HG02938 (cell line): ENCODE measurements around the gene ADGRD1.

Experiments
- ATAC-seq: cut with Tn5 transposase; IDR thresholded peaks from one replicate; pipeline ENCODE4 v1.9.1; 2021; ENCODE audit warnings: mild to moderate bottlenecking, moderate library complexity; ENCODE audit not compliant: unreplicated experiment

ADGRD1 gene

DNA sequence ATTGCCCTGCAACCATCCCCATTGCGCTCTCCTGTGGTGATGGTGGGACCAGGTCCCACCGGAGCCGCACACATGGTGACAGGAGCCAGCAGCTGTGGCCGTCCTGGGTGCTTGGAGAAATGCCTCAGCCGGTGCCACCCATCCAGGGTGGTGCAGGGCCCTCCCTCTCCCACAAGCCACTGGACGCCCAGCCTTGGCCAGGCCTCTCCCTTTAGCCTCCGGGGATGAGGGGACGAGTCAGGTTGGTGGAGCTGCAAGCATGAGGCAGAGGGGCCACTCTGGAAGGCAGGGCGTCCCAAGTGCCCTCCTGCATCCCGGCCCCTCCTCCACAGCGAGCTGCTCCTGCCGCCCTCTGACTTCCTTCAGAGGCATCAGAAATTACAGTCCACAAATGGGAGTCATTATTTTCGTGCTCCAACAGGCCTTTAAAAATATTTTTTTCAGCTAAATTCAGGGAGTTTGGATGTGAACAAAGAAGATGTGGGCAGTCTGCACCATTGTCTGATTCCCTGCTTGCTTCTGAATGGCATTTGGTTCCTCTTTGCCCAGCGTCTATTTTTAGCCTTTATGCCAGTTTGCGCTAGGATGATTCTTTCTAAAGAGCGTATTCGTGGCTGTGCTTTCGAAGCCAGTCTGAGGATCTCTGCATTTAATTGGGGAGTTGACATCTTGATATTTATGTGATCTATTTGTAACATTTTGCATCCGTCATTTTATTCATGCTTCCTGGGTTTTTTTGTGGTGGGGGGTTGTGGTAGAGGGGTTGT lies 189.4 kb downstream of the ADGRD1 start:
- ATAC-seq: no peak

DNA sequence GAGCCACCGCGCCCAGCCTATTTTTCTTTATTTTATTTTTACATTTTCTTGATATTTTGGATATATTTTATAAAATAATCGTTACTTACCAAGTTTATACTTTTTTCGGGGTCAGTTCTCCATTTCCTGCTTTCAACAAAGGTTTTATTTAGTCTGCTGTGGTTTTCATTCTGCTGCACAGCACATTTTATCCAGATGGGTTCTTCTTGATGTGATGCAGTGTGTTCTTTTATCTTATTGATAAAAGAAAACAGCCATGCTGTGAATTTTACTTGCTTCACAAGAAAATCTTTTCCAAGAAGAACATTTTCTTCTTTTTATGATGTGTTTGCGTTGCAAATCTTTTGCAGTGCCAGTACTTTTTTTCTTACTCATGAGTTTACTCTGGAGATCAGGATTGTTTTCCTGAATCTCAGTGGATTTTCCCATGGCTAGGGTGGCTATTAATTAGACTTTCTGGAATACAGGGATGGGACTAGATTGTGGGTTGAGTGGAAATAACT lies 192.5 kb downstream of the ADGRD1 start:
- no peak for ATAC-seq

DNA sequence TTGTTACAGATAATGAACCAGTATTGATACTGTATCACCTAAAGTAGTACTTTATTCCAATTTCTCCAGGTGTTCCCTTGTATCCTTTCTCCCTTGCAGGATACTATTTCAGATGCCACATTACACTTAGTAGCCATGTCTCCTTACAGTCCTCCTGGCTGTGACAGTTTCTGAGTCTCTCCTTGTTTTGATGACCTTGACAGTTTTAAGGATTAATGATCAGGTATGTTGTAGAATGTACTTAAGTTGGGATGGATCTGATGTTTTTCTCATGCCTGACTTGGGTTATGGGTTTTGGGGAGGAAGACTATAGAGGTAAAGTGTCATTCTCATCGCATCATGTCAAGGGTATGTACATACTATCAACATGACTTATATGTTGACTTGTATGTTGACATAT lies 193.6 kb downstream of the ADGRD1 start:
- ATAC-seq: no peak

DNA sequence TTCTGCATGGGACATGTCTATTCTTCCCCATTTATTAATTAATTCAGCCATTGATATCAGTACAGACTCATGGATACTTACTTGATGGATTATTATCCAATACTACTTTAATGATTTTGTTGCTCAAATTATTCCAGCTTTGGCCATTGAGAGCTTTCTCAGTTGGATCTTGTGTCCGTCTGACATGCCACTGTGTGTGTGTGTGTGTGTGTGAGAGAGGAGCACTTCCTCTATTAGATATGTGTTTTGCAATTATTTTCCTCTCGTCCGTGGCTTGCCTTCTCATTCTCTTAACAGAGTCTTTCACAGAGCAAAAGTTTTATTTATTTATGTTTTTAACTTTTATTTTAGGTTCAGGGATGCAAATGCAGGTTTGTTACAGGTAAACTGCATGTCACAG lies 194.2 kb downstream of the ADGRD1 start:
- ATAC-seq: no peak

DNA sequence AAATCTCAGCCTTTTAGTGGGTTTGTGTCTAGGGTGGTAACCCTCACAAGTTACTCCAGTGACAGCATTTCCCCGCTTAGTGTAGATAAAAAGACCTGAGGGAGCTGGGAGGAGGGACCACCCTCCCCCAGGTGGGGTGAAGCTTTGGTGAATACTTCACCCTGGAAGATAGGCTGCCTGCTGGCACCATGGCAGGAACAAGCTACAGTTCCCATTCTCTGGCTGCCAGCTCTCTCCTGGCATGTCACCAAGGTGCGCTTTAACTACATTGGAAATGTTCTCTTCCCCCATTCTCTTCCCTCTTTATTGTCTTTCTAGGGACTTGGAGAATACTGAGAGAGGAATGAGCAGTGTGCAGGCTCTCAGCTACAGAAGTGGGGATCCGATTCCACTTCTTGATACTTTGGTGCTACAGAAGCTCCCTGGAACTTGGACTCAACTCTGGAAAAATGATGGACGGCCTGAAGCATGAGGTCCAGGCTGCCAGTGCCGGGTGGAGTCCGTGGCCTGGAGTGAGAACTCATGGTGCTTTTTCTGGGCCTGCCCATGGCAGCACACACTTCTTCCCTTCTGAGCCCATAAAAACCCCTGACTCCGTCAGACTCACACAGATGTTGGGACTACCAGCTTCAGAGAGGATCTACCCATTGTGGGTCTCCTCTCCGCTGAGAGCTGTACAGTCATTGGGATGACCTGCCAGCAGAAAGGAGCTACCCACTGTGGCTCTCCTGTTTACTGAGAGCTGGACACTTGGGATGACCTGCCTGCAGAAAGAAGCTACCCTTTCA lies 198.0 kb downstream of the ADGRD1 start:
- ATAC-seq: no peak

DNA sequence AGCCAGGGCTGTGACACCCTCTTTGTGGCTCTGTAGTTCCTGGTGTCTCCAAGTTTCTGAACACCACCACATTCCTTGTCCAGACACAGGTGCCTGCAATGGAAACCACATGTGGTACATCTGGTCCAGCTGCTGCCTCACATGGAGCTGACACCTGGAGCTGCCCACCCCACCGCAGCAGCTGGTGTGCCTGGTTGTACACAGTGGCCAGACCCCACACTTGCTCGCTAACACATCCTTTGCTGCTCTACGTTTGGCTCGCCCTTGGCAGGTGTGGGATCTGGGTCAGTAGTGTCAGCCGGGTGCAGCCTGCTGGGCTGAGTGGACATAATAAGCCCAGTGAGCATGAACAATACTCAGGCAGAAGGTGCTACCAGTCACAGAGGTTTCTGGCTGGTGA lies 198.9 kb downstream of the ADGRD1 start:
- no peak for ATAC-seq

DNA sequence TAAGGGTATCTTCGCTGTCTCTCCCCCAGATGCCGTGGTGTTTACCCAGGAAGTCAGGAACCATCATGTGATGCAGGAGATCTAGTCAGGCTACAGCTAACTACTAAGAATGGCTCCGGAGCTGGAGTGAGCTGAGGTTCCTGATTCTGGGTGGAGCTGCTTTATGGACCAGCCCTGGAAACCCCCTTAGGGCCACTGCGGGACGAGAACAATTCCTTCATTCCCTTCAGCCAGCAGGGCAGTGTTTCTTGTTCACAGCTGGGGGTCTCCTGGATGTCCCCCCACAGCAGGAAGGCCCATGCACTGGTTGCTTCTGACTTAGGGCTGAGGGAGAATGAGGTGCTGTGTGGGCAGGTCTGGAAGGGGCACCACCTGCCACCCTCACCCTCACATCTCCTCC lies 199.3 kb downstream of the ADGRD1 start:
- ATAC-seq: no peak

DNA sequence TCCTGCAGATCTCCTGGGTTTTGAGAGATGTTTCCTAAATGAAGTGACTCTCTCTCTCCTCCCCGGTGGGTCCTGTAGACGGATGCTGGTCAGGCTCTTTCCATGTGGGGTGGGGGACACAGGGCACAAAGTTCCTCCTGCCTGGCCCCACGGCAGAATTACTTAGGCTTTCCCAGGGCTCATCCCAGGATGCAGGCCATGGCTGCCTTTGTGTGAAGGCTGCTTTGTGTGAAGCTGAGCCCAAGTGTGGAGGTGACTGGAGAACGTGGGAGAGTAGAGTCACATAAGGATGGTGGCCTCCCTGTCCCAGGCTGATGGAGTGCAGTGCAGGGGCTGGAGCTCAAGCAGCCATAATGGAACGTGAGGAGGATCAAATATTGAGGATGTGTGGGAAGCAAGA lies 200.2 kb downstream of the ADGRD1 start:
- ATAC-seq: no peak

DNA sequence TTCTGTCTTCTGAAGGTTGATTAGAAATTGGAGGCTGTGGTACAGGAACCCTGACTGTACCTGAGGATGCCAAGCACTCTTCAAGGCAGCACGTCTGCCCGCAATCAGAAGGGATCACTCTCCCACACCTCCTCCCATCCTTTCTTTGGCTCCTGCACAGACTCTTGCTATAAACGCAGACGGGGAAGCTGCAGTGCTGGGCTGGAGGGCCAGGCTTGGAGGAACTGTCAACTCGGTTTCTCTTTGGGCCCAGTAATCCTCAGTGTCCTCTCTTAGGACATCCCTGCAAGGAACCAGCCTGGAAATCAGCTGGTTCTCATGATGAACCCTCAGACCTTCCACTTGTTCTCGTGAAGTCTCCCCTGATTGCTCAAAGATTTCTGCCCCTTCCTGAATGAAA lies 201.4 kb downstream of the ADGRD1 start:
- no peak for ATAC-seq

DNA sequence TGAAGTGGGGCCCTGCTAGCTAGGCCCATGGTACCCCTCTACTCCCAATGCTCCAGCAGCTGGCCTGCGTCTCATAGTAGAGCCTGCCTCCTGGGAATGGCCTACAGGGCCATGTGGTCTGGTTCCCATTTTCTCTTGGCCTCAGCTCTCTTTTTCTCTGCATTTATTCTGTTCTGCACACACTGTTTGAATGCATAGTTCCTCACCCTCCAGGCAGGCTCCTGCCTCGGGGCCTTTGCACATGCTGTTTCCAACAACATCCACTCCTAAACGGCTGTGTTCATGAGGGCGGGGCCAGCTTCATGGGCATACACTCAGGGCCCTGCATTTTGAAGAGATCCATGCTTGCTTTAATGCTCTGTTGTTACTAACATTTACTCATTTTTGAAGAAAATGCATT lies 204.0 kb downstream of the ADGRD1 start:
- ATAC-seq: no peak

DNA sequence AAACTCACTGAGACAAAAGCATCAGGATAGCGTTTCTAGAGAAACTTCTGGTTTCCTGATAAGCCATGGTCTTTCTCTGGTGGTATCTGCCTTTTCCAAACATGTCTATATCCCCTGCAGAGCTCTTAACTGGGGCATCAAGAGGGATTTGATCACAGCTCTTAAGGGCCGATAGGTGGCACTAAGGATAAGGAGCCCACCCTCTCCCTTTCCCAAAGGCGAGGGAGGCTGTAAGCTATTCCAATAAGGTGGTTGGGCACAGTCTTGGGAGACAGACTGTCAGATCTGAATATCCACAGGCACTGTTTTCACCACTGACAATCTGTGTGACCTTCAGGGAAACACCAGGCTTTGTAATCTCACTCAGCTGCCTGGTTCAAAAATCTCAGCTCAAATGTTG lies 206.0 kb downstream of the ADGRD1 start:
- ATAC-seq: no peak

DNA sequence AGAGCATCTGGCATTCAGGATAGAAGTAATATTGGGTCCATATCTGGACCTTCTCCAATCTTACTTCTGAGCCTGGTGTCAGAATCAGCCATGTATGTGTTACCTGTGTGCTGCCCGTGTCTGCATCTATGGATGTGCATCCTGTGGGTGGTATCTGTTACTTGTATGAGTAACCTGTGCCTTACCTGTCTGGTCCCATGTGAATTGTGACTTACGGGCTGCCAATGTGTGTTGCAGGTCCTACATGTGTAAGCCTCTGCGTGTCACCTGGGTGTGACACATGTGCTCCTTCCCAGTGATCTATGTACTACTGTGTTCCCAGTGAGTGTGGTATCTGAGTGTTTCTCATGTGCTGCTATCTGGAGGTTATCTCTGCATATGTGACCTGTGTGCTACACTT lies 208.4 kb downstream of the ADGRD1 start:
- ATAC-seq: no peak

DNA sequence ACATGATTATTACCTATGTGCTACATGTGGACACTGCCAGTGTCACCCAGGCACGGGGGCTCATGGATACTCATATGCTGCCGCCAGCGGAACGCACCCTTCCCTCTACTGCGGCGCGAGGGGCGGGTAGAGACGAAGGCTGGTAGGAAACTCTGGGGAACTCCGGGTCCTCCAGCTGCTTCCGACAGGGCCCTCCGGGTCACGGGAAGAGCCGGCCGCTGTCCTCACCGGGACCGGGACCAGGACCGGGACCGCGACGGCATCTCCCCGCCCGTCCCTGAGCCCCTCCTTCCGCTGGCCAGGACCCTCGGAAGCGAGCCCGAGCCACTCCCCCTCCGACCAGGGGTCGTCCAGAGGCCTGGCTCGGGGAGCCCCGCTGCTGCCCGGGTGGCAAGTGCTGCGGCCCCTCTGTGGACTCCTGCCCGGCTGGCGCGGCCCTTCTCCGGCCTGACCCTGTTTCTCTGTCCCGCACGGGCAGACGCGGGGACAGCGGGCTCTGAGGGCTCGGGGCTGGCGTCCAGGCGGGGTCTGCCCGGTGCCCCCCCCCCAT lies 209.6 kb downstream of the ADGRD1 start:
- no peak for ATAC-seq

DNA sequence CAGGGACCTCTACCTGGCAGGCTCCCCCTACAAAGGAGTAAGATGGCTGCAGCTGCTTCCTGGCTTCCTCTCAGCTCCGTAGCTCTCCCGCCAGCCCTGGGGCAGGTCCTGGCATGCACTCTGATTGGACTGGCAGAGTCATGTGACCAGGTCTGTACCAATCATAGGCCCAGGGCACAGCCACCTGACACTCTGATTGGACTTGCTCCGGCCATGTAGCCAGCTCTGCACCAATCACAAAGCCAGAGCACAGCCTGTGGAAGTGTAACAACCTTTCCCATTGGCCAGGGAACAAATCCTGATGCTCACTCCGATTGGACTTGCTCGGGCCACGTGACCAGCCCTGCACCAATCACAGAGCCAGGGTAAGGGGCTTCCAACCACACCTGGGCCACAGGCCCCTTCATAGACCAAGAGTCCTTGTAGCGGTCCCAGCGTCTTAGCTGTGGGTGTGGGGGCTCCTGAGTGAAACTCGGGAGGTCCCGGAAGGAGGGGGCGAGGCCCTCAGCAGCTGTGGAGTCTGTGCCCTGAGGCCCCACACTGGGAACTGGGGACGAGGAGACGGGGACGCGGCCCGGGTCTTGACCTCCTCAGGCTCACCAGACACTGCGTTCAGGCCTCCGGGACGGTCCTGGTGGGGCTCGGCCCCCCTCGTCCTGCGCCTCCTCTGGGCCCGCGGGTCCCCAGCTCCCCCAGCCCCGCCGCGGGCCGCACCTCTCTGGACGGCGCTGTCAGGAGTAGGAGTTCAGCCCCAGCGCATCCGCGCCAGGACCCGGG lies 210.6 kb downstream of the ADGRD1 start:
- no peak for ATAC-seq

DNA sequence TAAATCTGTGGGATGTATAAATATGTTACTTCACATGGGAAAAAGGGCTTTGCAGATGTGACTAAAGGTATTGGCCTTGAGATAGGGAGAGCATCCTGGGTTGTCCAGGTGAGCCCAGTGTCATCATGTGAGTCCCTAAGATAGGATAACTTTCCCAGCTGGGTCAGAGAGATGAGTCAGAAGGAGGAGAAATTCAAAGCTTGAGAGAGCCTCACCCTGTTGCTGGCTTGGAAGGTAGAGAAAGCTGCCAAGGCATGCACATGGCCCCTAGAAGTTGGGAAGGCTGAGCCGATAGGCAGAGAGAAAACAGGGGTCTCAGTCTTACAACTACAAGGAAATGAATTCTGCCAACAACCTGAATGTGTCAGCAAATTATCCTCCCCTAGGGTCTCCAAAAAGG lies 213.0 kb downstream of the ADGRD1 start:
- ATAC-seq: no peak

DNA sequence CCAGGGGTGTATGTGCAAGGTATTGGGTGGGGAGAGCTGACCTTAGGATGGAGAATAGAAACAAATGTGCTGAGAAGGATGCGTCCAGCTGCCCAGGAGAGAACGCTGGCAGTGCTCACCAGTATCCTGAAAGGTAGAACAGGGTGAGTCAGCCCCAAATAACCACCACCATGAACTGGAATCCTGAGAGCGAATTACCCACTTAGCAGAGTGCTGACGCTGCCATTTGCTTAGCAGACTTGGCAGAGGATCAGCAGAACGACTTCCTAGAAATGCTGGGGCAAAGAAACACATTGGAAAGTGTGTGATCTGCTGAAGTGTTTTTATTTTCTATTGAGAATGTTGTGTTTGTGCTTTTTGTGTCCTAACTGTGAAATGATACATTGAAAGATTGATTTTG lies 213.6 kb downstream of the ADGRD1 start:
- ATAC-seq: no peak

DNA sequence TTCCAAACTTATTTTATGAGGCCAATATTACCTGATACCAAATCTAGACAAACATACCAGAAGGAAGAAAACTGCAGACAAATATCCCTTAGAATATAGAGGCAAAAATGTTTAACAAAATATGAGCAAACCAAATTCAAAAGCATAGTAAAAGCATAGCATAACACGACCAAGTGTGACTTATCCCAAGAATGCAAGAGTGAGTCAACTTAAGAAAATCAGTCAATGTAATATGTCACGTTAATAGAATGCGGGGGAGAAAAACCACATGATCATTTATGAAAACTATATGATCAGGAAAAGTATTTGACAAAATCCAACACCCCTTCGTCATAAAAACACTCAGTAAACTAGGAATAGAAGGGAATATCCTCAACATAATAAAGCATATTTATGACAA lies 217.3 kb downstream of the ADGRD1 start:
- ATAC-seq: no peak

DNA sequence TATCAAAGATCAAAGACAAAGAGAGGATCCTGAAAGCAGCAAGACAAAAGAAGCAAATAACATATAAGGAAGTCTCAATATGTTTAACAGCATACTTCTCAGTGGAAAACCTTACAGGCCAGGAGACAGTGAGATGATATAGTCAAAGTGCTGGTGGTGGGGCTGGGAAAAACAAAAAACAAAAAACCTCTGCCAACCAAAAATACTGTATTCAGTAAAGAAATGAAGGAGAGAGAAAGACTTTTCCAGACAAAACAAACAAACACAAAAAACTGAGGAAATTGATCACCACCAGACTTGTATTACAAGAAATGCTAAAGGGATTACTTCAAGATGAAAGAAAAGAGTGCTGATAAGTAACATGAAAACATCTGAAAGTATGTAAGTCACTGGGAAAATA lies 221.2 kb downstream of the ADGRD1 start:
- no peak for ATAC-seq

DNA sequence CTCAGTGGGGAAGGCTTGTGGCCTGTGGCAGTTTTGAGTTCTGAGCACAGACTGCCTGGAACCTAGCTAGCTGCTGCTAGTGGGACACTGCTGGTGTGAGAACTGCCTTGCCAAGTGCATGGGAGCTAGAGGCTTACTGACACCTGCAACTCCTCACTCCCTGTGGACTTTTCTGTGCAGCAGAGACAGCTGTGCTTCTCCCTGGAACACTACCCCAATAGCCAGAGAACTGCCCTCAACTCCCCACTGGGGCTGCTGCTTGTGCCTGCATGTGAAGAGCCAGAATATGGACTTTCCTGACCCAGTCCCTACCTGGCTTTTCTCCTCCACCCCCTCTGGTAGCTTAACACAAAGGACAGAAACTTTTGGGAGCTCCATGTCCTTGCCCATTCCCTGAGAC lies 222.6 kb downstream of the ADGRD1 start:
- no peak for ATAC-seq

DNA sequence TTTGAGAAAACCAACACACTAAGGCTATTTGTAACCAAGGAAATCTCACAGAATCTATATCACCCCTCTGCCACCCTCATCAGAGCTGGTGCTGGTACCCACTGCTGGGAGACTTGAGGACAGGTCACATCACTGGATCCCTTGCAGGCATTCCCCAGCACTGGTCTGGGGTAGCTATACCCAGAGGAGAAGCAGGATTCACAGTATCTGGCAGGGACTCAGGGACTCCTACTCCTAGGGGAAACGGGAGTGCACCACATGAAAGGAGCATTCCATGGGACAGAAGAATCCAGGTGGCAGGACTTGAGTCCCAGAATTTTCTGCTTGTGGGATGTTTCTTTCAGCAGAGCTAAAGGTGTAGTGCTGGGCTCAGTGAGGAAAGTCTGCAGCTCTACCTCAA lies 223.2 kb downstream of the ADGRD1 start:
- no peak for ATAC-seq

DNA sequence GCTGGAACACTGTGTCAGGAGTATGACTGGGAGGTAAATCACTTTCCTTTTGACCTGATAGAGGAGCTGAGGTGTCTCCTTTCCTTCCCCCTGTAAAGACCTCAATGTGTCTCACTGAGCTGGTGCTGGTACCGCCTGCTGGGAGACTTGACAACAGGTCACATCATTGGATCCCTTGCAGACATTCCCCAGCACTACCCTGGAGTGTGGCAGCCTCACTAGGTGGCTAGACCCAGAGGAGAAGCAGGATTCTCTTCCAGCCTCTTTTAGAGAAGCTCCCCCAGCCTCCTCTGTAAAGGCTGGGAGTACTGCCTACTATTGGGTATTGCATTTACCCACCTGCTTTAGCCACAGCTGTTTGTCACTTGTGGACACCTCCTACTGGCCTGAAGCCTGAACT lies 223.9 kb downstream of the ADGRD1 start:
- no peak for ATAC-seq
